Suprapubic skin (tissue), 3 donors: Measurements from ENCODE around the gene ZC3HAV1L.

ENCODE experiments used
- EP300 ChIP-seq: sonication (generic); formaldehyde crosslinking; IDR thresholded peaks from one replicate; pipeline ENCODE4 v1.6.1; 2017; ENCODE audit warnings: antibody characterized with exemption
- POLR2A ChIP-seq, 2 donors: fragments of 450-650 bp; IDR thresholded peaks; one replicate each; pipeline ENCODE4 v1.6.1; 2017; ENCODE audit warnings: antibody characterized with exemption in 2 of 2, mild to moderate bottlenecking in 2 of 2, moderate library complexity in 2 of 2
- TF ChIP-seq, protein P1 (sequence below), 2 donors: fragments of 200-600 bp in 1 of 2; fragments of 450-650 bp in 1 of 2; sonication (generic) in 1 of 2; IDR thresholded peaks; one replicate each; pipeline ENCODE4 v1.5.1; 2016 to 2019; ENCODE audit warnings: antibody characterized with exemption in 2 of 2, mild to moderate bottlenecking in 1 of 2, moderate library complexity in 1 of 2

- no peak for TF ChIP-seq EP300
- TF ChIP-seq, protein P1, sequence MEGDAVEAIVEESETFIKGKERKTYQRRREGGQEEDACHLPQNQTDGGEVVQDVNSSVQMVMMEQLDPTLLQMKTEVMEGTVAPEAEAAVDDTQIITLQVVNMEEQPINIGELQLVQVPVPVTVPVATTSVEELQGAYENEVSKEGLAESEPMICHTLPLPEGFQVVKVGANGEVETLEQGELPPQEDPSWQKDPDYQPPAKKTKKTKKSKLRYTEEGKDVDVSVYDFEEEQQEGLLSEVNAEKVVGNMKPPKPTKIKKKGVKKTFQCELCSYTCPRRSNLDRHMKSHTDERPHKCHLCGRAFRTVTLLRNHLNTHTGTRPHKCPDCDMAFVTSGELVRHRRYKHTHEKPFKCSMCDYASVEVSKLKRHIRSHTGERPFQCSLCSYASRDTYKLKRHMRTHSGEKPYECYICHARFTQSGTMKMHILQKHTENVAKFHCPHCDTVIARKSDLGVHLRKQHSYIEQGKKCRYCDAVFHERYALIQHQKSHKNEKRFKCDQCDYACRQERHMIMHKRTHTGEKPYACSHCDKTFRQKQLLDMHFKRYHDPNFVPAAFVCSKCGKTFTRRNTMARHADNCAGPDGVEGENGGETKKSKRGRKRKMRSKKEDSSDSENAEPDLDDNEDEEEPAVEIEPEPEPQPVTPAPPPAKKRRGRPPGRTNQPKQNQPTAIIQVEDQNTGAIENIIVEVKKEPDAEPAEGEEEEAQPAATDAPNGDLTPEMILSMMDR (IDR thresholded peaks at IDR 0.05) = no peak
- TF ChIP-seq POLR2A (IDR thresholded peaks at IDR 0.05) = no peak
Measured at GRCh38 chr7:139023076-139023475, 12.8 kb downstream of the ZC3HAV1L start.
